K562 (cell line): ENCODE data around the gene AJUBA. TPM values are rescaled to one million over a fixed set of nuclear protein-coding genes. Genes with fewer than 3 reads are reported as not detected.

Experiments
- ARHGAP35 ChIP-seq: fragments of 450-650 bp; IDR thresholded peaks from 2 replicates; pipeline ENCODE4 v1.6.1; 2018; ENCODE audit not compliant: partially characterized antibody
- CUX1 ChIP-seq: fragments of 200-800 bp; sonication (Bioruptor generic); IDR thresholded peaks from 2 replicates; pipeline ENCODE4 v1.6.1; 2016; ENCODE audit warnings: missing genetic modification characterization, missing compliant biosample characterization
- ELF4 ChIP-seq: fragments of 450-650 bp; formaldehyde crosslinking; IDR thresholded peaks from 2 replicates; pipeline ENCODE4 v1.4.0; 2022; ENCODE audit warnings: missing genetic modification characterization
- FOXA1 ChIP-seq: fragments of 450-650 bp; IDR thresholded peaks from 2 replicates; pipeline ENCODE4 v1.6.1; 2016; ENCODE audit warnings: mild to moderate bottlenecking, borderline replicate concordance
- FUS ChIP-seq: fragments of 200-400 bp; formaldehyde crosslinking; optimal IDR thresholded peaks from 2 replicates; pipeline ENCODE3; 2017; ENCODE audit warnings: low read depth, low read length
- HNRNPLL ChIP-seq: fragments of 200-400 bp; formaldehyde crosslinking; IDR thresholded peaks from 2 replicates; pipeline ENCODE4 v1.6.1; 2017; ENCODE audit warnings: low read length, low read depth, mild to moderate bottlenecking; ENCODE audit not compliant: poor library complexity, severe bottlenecking
- KLF1 ChIP-seq: fragments of 450-650 bp; IDR thresholded peaks from 2 replicates; pipeline ENCODE4 v1.6.1; 2016; ENCODE audit warnings: missing genetic modification characterization, missing compliant biosample characterization
- MCM7 ChIP-seq, 2 experiments: fragments of 450-650 bp; IDR thresholded peaks; 2 replicates each; pipeline ENCODE4 v1.6.1; 2016 to 2018
- PTTG1 ChIP-seq: fragments of 450-650 bp; IDR thresholded peaks from 2 replicates; pipeline ENCODE4 v1.6.1; 2016; ENCODE audit warnings: low read depth, mild to moderate bottlenecking, missing genetic modification characterization, missing compliant biosample characterization
- PURB ChIP-seq: sonication (generic); formaldehyde crosslinking; IDR thresholded peaks from 2 replicates; pipeline ENCODE4 v1.9.0; 2021; ENCODE audit warnings: low read depth, mild to moderate bottlenecking, missing genetic modification reagents
- RBM25 ChIP-seq: fragments of 200-400 bp; formaldehyde crosslinking; IDR thresholded peaks from 2 replicates; pipeline ENCODE4 v1.6.1; 2018; ENCODE audit warnings: low read length, low read depth, moderate library complexity; ENCODE audit not compliant: severe bottlenecking
- RHOXF2B ChIP-seq: fragments of 250-450 bp; sonication (Bioruptor Pico); conservative IDR thresholded peaks from 2 replicates; pipeline ENCODE4 v1.5.1; 2021
- SMARCC2 ChIP-seq: fragments of 450-650 bp; IDR thresholded peaks from 2 replicates; pipeline ENCODE4 v1.6.1; 2017; ENCODE audit warnings: antibody characterized with exemption, moderate library complexity, mild to moderate bottlenecking, low read depth
- SMARCE1 ChIP-seq: fragments of 450-650 bp; IDR thresholded peaks from 2 replicates; pipeline ENCODE4 v1.7.1; 2016; ENCODE audit warnings: mild to moderate bottlenecking
- SNRNP70 ChIP-seq: fragments of 200-400 bp; formaldehyde crosslinking; optimal IDR thresholded peaks from 2 replicates; pipeline ENCODE3; 2017; ENCODE audit warnings: low read depth, low read length
- SRSF3 ChIP-seq: fragments of 200-400 bp; formaldehyde crosslinking; IDR thresholded peaks from 2 replicates; pipeline ENCODE4 v1.6.1; 2016; ENCODE audit warnings: mild to moderate bottlenecking, low read length, moderate library complexity; ENCODE audit not compliant: insufficient read depth
- THRAP3 ChIP-seq: fragments of 450-650 bp; IDR thresholded peaks from 2 replicates; pipeline ENCODE4 v1.6.1; 2016; ENCODE audit warnings: mild to moderate bottlenecking, inconsistent platforms, borderline replicate concordance
- ZFP91 ChIP-seq: sonication (generic); formaldehyde crosslinking; IDR thresholded peaks from 2 replicates; pipeline ENCODE4 v1.8.0; 2022; ENCODE audit warnings: mild to moderate bottlenecking, missing genetic modification reagents
- ZNF124 ChIP-seq: sonication (generic); formaldehyde crosslinking; IDR thresholded peaks from 2 replicates; pipeline ENCODE4 v1.8.1; 2022; ENCODE audit warnings: missing genetic modification reagents
- polyA plus RNA-seq, 8 experiments: library from polyadenylated mRNA; depleted of rRNA in 4 of 8; stranded (reverse) in 5 of 8; unstranded in 3 of 8; fragments of >200 nt; fragmentation: Nextera tagmentation in 2 of 8; fragmentation: Illumina TruSeq in 1 of 8; extraction: Ambion mirVana in 2 of 8; extraction: Trizol in 1 of 8; gene quantifications; 2 replicates each; pipeline versions ENCODE4 v1.2.1 to v1.2.3, GENCODE V29; 2011 to 2014; ENCODE audit warnings: inconsistent platforms in 1 of 8, missing spikeins in 1 of 8
- total RNA-seq, 7 experiments: library from RNA; depleted of rRNA in 6 of 7; stranded (reverse); fragments of >200 nt in 6 of 7; fragmentation: Illumina TruSeq in 2 of 7; extraction: Trizol in 2 of 7; gene quantifications; 2 replicates each; pipeline versions ENCODE4 v1.2.1 to v1.2.3, GENCODE V29; 2011 to 2021; ENCODE audit warnings: low replicate concordance in 1 of 7
- TF ChIP-seq, protein P1 (sequence below): fragments of 450-650 bp; IDR thresholded peaks from 2 replicates; pipeline ENCODE4 v1.6.1; 2017; ENCODE audit warnings: antibody characterized with exemption

Gene AJUBA
- total and polyA plus RNA-seq, 9 of the 15 experiments (the other 6 are each of a cell fraction or from before 2014, with no cell fraction given), result 0.73 to 4.7 (median 2.8) TPM

GRCh38 chr14:22982477-22983245 lies at the start of gene AJUBA (continued):
- TF ChIP-seq CUX1 (CRISPR knock-in tag) (no peak), ARHGAP35 (peak; percentile 56), ZFP91 (no peak), MCM7 (IDR thresholded peaks at IDR 0.05) (peak; percentile 55 to 83; a peak in 1 of 4 replicates), FOXA1 (no peak), PURB (CRISPR knock-in tag) (no peak), SRSF3 (no peak), SNRNP70 (no peak), PTTG1 (tag) (no peak), HNRNPLL (peak; percentile 74), RHOXF2B (CRISPR knock-in tag) (no peak), SMARCE1 (peak; percentile 78), KLF1 (no peak), THRAP3 (peak; percentile 73; the same call in 1 of the 2 replicates), RBM25 (no peak), ZNF124 (no peak), FUS (no peak), SMARCC2 (0 out of 2 replicates have a peak, but pooled peaks have one; percentile 34), ELF4 (0 out of 2 replicates have a peak, but pooled peaks have one; percentile 51)
- TF ChIP-seq, protein P1, sequence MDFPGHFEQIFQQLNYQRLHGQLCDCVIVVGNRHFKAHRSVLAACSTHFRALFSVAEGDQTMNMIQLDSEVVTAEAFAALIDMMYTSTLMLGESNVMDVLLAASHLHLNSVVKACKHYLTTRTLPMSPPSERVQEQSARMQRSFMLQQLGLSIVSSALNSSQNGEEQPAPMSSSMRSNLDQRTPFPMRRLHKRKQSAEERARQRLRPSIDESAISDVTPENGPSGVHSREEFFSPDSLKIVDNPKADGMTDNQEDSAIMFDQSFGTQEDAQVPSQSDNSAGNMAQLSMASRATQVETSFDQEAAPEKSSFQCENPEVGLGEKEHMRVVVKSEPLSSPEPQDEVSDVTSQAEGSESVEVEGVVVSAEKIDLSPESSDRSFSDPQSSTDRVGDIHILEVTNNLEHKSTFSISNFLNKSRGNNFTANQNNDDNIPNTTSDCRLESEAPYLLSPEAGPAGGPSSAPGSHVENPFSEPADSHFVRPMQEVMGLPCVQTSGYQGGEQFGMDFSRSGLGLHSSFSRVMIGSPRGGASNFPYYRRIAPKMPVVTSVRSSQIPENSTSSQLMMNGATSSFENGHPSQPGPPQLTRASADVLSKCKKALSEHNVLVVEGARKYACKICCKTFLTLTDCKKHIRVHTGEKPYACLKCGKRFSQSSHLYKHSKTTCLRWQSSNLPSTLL, result no peak
